ENCODE measurements around the gene DMXL2. TPM values are rescaled to one million over a fixed set of nuclear protein-coding genes. Genes with fewer than 3 reads are reported as not detected.
A peak's percentile ranks its signal among the peaks of the same experiment; 100 is the strongest.
"Not testable (repeated sequence)": the region's sequence is repeated elsewhere in the genome, so short reads cannot be mapped to it uniquely, and the experiment has no call there.

DMXL2 gene
- total RNA-seq, 1 donor from 2014 or later, result 6.1 TPM

DNA sequence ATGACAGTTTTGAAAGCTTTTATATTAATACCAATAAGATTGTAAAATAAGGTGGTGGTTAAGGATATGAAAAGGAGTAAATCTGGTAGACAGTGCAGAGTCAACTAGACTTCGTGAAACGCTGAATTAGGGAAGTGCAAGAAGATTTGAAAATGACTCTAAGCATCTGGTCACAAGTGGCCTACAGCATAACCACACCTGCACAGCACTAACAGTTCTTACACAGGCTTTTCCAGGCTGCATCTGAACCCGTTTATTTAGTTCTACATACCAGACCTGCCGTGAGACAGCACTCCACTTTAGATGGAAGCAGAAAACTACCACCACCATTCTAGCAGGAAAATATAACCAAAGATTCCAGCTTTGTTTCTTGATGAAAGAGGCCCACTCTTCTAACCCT lies 1.9 kb downstream of the DMXL2 start:
- intact Hi-C loops (cut with micrococcal nuclease), result loop anchor here (2.0 kb wide), 1 partner anchor 84 kb away; no protein-coding TSS in a partner anchor
- TF ChIP-seq, protein P1, sequence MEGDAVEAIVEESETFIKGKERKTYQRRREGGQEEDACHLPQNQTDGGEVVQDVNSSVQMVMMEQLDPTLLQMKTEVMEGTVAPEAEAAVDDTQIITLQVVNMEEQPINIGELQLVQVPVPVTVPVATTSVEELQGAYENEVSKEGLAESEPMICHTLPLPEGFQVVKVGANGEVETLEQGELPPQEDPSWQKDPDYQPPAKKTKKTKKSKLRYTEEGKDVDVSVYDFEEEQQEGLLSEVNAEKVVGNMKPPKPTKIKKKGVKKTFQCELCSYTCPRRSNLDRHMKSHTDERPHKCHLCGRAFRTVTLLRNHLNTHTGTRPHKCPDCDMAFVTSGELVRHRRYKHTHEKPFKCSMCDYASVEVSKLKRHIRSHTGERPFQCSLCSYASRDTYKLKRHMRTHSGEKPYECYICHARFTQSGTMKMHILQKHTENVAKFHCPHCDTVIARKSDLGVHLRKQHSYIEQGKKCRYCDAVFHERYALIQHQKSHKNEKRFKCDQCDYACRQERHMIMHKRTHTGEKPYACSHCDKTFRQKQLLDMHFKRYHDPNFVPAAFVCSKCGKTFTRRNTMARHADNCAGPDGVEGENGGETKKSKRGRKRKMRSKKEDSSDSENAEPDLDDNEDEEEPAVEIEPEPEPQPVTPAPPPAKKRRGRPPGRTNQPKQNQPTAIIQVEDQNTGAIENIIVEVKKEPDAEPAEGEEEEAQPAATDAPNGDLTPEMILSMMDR (IDR thresholded peaks at IDR 0.05), result no peak
- ChIA-PET CTCF (interaction anchor here (1.3 to 3.5 kb wide), 3 partner anchors 19 to 155 kb away, joined by 3 to 12 read pairs (median 4); no protein-coding TSS in a partner anchor), POLR2A (no interaction called here)
- Mint-ChIP-seq H3K4me3 (peak overlapping the region; percentile 57), H3K27ac (no peak overlapping the region), H3K27me3 (peaks cover 5% of the 10 kb centered on the region), H3K9me3 (no peaks in the 10 kb centered on the region), H3K36me3 (ENCODE audit: low read depth) (no peaks in the 10 kb centered on the region), H3K4me1 (peaks cover 36% of the 10 kb centered on the region)
- no peak for DNase-seq
- ATAC-seq (ENCODE audit: low read depth), result no peak

DNA sequence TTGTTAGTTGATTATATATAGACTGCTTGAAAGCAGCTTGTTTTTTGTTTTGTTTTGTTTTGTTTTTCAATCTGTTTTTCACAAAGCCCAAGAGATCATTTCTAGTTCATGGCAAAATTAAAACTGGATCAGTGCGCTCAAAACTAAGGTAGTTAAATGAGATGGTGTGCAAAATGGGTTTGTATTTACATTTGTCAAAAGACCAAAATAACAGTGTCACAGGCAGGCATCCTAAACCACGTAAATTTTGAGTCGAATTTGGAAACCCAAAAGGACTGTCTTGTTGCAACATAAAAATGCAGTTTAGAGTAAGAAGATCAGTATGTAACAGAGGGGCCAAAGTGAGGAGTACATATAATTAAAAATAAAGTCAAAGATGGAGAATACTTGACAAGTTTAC lies 2.4 kb downstream of the DMXL2 start:
- CTCF ChIA-PET, result interaction anchor here (1.0 to 3.5 kb wide), 3 partner anchors 18 to 240 kb away, joined by 3 to 12 read pairs (median 3); no protein-coding TSS in a partner anchor
- intact Hi-C loops (cut with micrococcal nuclease), result loop anchor here (2.0 kb wide), 1 partner anchor 83 kb away; no protein-coding TSS in a partner anchor
- H3K27ac Mint-ChIP-seq, result no peak overlapping the region

DNA sequence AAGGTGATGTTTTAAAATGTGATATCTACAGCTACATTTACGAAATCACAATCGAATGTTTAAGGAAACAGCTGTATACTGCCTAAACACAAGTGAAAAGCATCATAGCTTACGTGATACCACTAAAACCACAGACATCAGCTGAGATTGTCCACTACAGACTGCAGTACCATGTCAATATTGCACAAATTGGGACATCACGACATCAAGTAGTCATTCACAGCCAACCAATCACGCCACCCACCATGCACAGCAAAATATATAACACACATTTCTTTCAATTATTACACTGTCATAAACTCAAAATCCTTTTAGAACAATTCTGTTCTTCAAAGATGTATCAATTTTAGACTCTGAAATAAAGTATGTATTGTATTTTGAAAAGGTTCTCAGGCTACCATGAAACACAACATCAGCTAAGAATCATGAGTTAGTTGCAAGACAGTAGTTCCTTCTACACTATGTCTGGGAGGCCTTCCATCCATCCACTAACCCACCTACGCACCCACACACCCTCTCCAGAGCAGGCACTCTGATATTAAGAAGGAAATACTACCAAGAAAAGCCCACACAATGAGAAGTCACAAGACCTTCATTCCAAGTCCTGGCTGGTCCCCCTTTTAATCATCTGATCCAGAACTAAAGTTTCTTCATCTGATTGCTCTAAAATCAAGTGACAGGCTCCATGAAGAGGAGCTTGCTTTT lies 3.1 kb downstream of the DMXL2 start:
- POLR2A ChIA-PET, result no interaction called here

More for the DNA sequence above, 2.4 kb downstream of the DMXL2 start:
- H3K4me1 Mint-ChIP-seq, result peaks cover 31% of the 10 kb centered on the region
- no peaks in the 10 kb centered on the region for H3K9me3 Mint-ChIP-seq
- peaks cover 5% of the 10 kb centered on the region for H3K27me3 Mint-ChIP-seq
- DNase-seq (no peak), ATAC-seq (ENCODE audit: low read depth) (no peak)
- POLR2A ChIA-PET, result interaction anchor here (0.5 kb wide), 1 partner anchor 88 kb away, joined by 3 read pairs; no protein-coding TSS in a partner anchor
- H3K4me3 Mint-ChIP-seq, result no peak overlapping the region
- TF ChIP-seq, protein P1 (IDR thresholded peaks at IDR 0.05), result no peak
- no peaks in the 10 kb centered on the region for H3K36me3 Mint-ChIP-seq (ENCODE audit: low read depth)

DNA sequence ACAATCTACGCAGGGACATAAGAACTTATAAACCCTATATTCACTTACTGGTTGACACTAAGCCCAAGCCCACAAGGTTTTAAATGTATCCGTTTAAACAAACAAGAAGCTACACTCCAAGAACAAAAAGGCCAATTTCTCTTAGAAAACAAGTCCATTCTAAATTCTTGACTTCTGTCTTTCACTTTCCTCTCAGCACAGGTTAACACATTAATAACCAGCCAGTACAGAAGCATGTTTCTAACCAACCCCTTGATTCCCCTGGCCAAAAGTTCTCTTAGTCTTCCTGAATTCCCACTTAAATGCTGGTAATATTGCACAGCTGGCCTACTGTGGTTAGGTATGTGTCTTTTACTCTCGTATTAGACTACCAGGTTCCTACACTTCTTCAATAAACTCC lies 4.7 kb downstream of the DMXL2 start:
- no peak for DNase-seq
- Mint-ChIP-seq H3K27ac (no peak overlapping the region), H3K27me3 (no peaks in the 10 kb centered on the region), H3K36me3 (ENCODE audit: low read depth) (no peaks in the 10 kb centered on the region), H3K9me3 (peaks cover 2% of the 10 kb centered on the region), H3K4me1 (peaks cover 19% of the 10 kb centered on the region), H3K4me3 (no peak overlapping the region)
- intact Hi-C loops (cut with micrococcal nuclease), result no loop called here
- CTCF ChIA-PET, result interaction anchor here (2.3 kb wide), 1 partner anchor 32 kb away, joined by 5 read pairs; no protein-coding TSS in a partner anchor
- TF ChIP-seq, protein P1 (IDR thresholded peaks at IDR 0.05), result no peak
- POLR2A ChIA-PET, result no interaction called here
- ATAC-seq (ENCODE audit: low read depth), result no peak

More for the DNA sequence above, 3.1 kb downstream of the DMXL2 start:
- DNase-seq, result no peak
- H3K4me3 Mint-ChIP-seq, result no peak overlapping the region
- H3K27me3 Mint-ChIP-seq, result peaks cover 5% of the 10 kb centered on the region
- CTCF ChIA-PET, result interaction anchor here (1.0 to 3.5 kb wide), 4 partner anchors 17 to 239 kb away, joined by 3 to 12 read pairs (median 4); no protein-coding TSS in a partner anchor
- peaks cover 28% of the 10 kb centered on the region for H3K4me1 Mint-ChIP-seq
- no peak overlapping the region for H3K27ac Mint-ChIP-seq
- H3K9me3 Mint-ChIP-seq, result no peaks in the 10 kb centered on the region
- intact Hi-C loops (cut with micrococcal nuclease), result loop anchor here (2.0 kb wide), 1 partner anchor 83 kb away; no protein-coding TSS in a partner anchor
- no peak for ATAC-seq (ENCODE audit: low read depth)
- TF ChIP-seq, protein P1 (IDR thresholded peaks at IDR 0.05), result no peak
- no peaks in the 10 kb centered on the region for H3K36me3 Mint-ChIP-seq (ENCODE audit: low read depth)

DNA sequence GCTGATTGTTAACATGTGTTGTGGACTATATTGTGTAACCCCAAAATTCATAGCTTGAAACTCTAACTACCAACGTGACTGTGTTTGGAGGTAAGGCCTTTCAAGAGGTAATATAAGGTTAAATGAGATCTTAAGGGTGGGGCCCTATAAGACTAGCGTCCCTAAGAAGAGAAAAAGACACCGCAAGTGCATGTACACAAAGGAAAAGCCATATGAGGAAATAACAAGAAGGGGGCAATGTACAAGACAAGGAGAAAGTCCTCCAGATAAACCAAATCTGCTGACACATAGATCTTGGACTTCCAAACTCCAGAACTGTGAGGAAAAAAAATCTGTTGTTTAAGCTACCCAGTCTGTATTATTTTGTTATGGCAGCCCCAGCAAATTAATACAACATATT lies 8.6 kb downstream of the DMXL2 start:
- no peak for ATAC-seq (ENCODE audit: low read depth)
- DNase-seq, result no peak
- no peak overlapping the region for H3K27ac Mint-ChIP-seq
- no peaks in the 10 kb centered on the region for H3K36me3 Mint-ChIP-seq (ENCODE audit: low read depth)
- intact Hi-C loops (cut with micrococcal nuclease), result no loop called here
- H3K4me1 Mint-ChIP-seq, result no peaks in the 10 kb centered on the region
- ChIA-PET CTCF (no interaction called here), POLR2A (no interaction called here)
- no peak overlapping the region for H3K4me3 Mint-ChIP-seq
- TF ChIP-seq, protein P1 (IDR thresholded peaks at IDR 0.05), result no peak
- peaks cover 6% of the 10 kb centered on the region for H3K9me3 Mint-ChIP-seq
- no peaks in the 10 kb centered on the region for H3K27me3 Mint-ChIP-seq

DNA sequence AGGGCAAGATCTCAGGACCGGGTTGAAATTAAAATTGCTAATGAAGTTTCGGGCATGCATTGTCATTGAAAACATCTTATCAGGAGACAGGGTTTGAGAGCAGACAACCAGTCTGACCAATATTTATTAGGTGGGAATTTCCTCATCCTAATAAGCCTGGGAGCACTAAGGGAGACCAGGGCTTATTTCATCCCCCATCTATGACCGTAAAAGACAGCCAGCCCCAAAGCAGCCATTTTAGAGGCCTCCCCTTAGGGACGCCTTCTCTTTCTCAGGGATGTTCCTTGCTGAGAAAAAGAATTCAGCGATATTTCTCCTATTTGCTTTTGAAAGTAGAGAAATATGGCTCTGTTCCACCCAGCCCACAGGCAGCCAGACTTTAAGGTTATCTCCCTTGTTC lies 9.9 kb downstream of the DMXL2 start:
- POLR2A ChIA-PET; H3K27ac Mint-ChIP-seq; CTCF ChIA-PET; ATAC-seq (ENCODE audit: low read depth); H3K4me3 Mint-ChIP-seq; H3K27me3 Mint-ChIP-seq; H3K36me3 Mint-ChIP-seq (ENCODE audit: low read depth); H3K9me3 Mint-ChIP-seq; H3K4me1 Mint-ChIP-seq; intact Hi-C loops (cut with micrococcal nuclease); DNase-seq: not testable (repeated sequence)

DNA sequence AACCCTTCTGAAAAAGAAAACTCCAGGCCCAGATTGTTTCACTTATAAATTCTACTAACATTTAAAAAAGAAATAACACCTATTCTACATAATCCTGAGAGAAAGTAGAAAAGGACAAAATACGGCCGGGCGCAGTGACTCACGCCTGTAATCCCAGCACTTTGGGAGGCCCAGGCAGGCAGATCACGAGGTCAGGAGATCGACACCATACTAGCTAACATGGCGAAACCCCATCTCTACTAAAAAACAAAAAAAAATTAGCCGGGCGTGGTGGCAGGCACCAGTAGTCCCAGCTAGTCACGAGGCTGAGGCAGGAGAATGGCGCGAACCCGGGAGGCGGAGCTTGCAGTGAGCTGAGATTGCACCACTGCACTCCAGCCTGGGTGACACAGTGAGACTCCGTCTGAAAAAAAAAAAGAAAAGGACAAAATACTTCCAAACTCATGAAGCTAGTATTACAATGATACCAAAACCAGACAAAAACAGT lies 19.1 kb downstream of the DMXL2 start:
- H3K27ac Mint-ChIP-seq; ATAC-seq (ENCODE audit: low read depth); H3K27me3 Mint-ChIP-seq; intact Hi-C loops (cut with micrococcal nuclease); H3K4me3 Mint-ChIP-seq; H3K36me3 Mint-ChIP-seq (ENCODE audit: low read depth); DNase-seq; POLR2A ChIA-PET; CTCF ChIA-PET; H3K4me1 Mint-ChIP-seq; H3K9me3 Mint-ChIP-seq: not testable (repeated sequence)
